ENCODE data around the gene POT1.
A peak's percentile ranks its signal among the peaks of the same experiment; 100 is the strongest.

POT1 gene

DNA sequence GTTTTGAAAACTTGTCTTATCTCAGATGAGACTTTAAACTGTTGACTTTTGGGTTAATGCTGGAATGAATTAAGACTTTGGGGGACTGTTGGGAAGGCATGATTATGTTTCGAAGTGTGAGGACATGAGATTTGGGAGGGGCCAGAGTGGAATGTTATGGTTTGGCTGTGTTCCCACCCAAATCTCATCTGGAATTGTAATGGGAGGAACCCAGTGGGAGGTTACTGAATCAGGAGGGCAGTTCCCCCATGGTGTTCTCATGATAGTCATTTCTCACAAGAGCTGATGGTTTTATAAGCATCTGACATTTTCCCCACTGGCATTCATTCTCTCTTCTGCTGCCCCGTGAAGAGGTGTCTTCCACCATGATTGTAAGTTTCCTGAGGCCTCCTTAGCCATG is 13.8 kb upstream of the POT1 start:
- no peak overlapping the region for H3K23ac ChIP-seq (ENCODE audit: low read depth, low read length, poor library complexity)
- H3K14ac ChIP-seq (ENCODE audit: low read length) = no peak overlapping the region
- no peak overlapping the region for H2BK15ac ChIP-seq (ENCODE audit: low read length)
- no peaks in the 10 kb centered on the region for H3K36me3 ChIP-seq (replicated peaks in 1 of 2; ENCODE audit: control insufficient read depth in 2 of 2, insufficient read depth in 2 of 2, low read length in 2 of 2)
- no peak overlapping the region for H2AFZ ChIP-seq (ENCODE audit: low read length)
- no peaks in the 10 kb centered on the region for H3K4me1 ChIP-seq (ENCODE audit: control insufficient read depth in 2 of 2, insufficient read depth in 1 of 2, low read depth in 1 of 2, low read length in 2 of 2)
- WGBS, 2 donors (ENCODE audit: extremely low coverage in 2 of 2, insufficient read length in 2 of 2, insufficient replicate concordance in 1 of 2) = no CpG with 5 or more reads among the region's 2 CpGs
- no peaks in the 10 kb centered on the region for H3K79me1 ChIP-seq (ENCODE audit: low read depth, low read length)
- H2BK5ac ChIP-seq (ENCODE audit: low read length) = no peak overlapping the region
- DNase-seq (ENCODE audit: low spot score) = no peak
- H3K9me3 ChIP-seq (replicated peaks in 1 of 2; ENCODE audit: control insufficient read depth in 2 of 2, insufficient read depth in 1 of 2, low read depth in 1 of 2, low read length in 2 of 2) = no peaks in the 10 kb centered on the region
- H3K27ac ChIP-seq (replicated peaks; ENCODE audit: low read length) = no peak overlapping the region
- H3K4me3 ChIP-seq (ENCODE audit: low read length in 2 of 2) = no peak overlapping the region
- no peak overlapping the region for H2BK12ac ChIP-seq (ENCODE audit: low read length)
- no peak overlapping the region for H2AK5ac ChIP-seq (ENCODE audit: low read depth, low read length)
- H3K4me2 ChIP-seq (ENCODE audit: insufficient read depth, low read length, poor library complexity, severe bottlenecking) = no peak overlapping the region
- no peak overlapping the region for H3K18ac ChIP-seq (ENCODE audit: low read length)
- H3K9ac ChIP-seq (ENCODE audit: low read depth, low read length, poor library complexity) = no peak overlapping the region
- no peak overlapping the region for H2BK120ac ChIP-seq (ENCODE audit: low read depth, low read length)
- H4K91ac ChIP-seq (ENCODE audit: low read depth, low read length, poor library complexity) = no peak overlapping the region
- H3K27me3 ChIP-seq (ENCODE audit: control insufficient read depth in 3 of 3, insufficient read depth in 3 of 3, low read depth in 1 of 3, low read length in 3 of 3) = no peaks in the 10 kb centered on the region
- no peak overlapping the region for H3K4ac ChIP-seq (ENCODE audit: low read length)
- no peak overlapping the region for H4K8ac ChIP-seq (ENCODE audit: low read depth, low read length)

DNA sequence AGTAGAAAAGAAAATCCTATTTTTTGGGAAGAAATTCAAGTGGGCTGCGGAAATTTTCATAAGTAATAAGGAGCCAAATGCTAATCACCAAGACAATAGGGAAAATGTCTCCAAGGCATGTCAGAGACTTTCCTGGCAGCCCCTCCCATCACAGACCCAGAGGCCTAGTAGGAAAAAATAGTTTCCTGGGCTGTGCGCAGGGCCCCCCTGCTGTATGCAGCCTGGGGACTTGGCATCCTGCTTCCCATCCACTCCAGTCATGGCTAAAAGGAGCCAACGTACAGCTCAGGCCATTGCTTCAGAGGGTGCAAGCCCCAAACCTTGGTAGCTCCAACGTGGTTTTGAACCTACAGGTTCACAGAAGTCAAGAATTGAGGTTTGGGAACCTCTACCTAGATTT is 12.8 kb upstream of the POT1 start:
- H3K4me3 ChIP-seq (ENCODE audit: low read length in 2 of 2) = no peak overlapping the region
- no peak overlapping the region for H2BK120ac ChIP-seq (ENCODE audit: low read depth, low read length)
- H3K14ac ChIP-seq (ENCODE audit: low read length) = no peak overlapping the region
- H3K4ac ChIP-seq (ENCODE audit: low read length) = no peak overlapping the region
- H3K9me3 ChIP-seq (replicated peaks in 1 of 2; ENCODE audit: control insufficient read depth in 2 of 2, insufficient read depth in 1 of 2, low read depth in 1 of 2, low read length in 2 of 2) = no peaks in the 10 kb centered on the region
- no peaks in the 10 kb centered on the region for H3K4me1 ChIP-seq (ENCODE audit: control insufficient read depth in 2 of 2, insufficient read depth in 1 of 2, low read depth in 1 of 2, low read length in 2 of 2)
- no peak overlapping the region for H2AK5ac ChIP-seq (ENCODE audit: low read depth, low read length)
- H3K9ac ChIP-seq (ENCODE audit: low read depth, low read length, poor library complexity) = no peak overlapping the region
- no peak overlapping the region for H2BK15ac ChIP-seq (ENCODE audit: low read length)
- DNase-seq (ENCODE audit: low spot score) = no peak
- H3K18ac ChIP-seq (ENCODE audit: low read length) = no peak overlapping the region
- no peak overlapping the region for H2BK5ac ChIP-seq (ENCODE audit: low read length)
- H4K91ac ChIP-seq (ENCODE audit: low read depth, low read length, poor library complexity) = no peak overlapping the region
- H3K23ac ChIP-seq (ENCODE audit: low read depth, low read length, poor library complexity) = no peak overlapping the region
- H3K27ac ChIP-seq (replicated peaks; ENCODE audit: low read length) = no peak overlapping the region
- H3K36me3 ChIP-seq (replicated peaks in 1 of 2; ENCODE audit: control insufficient read depth in 2 of 2, insufficient read depth in 2 of 2, low read length in 2 of 2) = no peaks in the 10 kb centered on the region
- H4K8ac ChIP-seq (ENCODE audit: low read depth, low read length) = no peak overlapping the region
- no peak overlapping the region for H2BK12ac ChIP-seq (ENCODE audit: low read length)
- H3K27me3 ChIP-seq (ENCODE audit: control insufficient read depth in 3 of 3, insufficient read depth in 3 of 3, low read depth in 1 of 3, low read length in 3 of 3) = no peaks in the 10 kb centered on the region
- no peaks in the 10 kb centered on the region for H3K79me1 ChIP-seq (ENCODE audit: low read depth, low read length)
- H2AFZ ChIP-seq (ENCODE audit: low read length) = peak overlapping the region; percentile 41
- WGBS, 2 donors (ENCODE audit: extremely low coverage in 2 of 2, insufficient read length in 2 of 2, insufficient replicate concordance in 1 of 2) = no CpG with 5 or more reads among the region's 4 CpGs
- H3K4me2 ChIP-seq (ENCODE audit: insufficient read depth, low read length, poor library complexity, severe bottlenecking) = no peak overlapping the region

DNA sequence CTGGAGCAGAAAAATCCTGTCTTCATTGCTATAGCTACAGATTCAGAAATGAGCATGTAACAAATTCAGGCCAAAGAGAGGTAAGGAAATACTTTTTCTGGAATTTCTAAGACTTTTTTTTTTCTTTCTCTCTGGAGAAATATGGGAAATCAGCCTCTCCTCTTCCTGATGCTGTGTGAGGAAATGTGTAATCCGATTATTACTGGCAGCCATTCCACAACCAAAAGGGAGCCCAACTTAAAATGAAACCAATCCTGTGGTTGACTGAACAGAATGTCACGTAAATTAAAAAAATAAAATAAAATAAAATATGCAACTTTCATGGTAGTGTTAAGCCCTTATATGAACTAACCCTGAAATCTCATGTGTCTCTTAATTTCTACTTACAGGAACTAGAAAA is 10.7 kb upstream of the POT1 start:
- no peaks in the 10 kb centered on the region for H3K27me3 ChIP-seq (ENCODE audit: control insufficient read depth in 3 of 3, insufficient read depth in 3 of 3, low read depth in 1 of 3, low read length in 3 of 3)
- H3K79me1 ChIP-seq (ENCODE audit: low read depth, low read length) = no peaks in the 10 kb centered on the region
- H3K4me3 ChIP-seq (ENCODE audit: low read length in 2 of 2) = no peak overlapping the region
- no peak overlapping the region for H2AK5ac ChIP-seq (ENCODE audit: low read depth, low read length)
- H3K27ac ChIP-seq (replicated peaks; ENCODE audit: low read length) = no peak overlapping the region
- no peak overlapping the region for H2AFZ ChIP-seq (ENCODE audit: low read length)
- no peak overlapping the region for H3K9ac ChIP-seq (ENCODE audit: low read depth, low read length, poor library complexity)
- H2BK12ac ChIP-seq (ENCODE audit: low read length) = no peak overlapping the region
- no peaks in the 10 kb centered on the region for H3K9me3 ChIP-seq (replicated peaks in 1 of 2; ENCODE audit: control insufficient read depth in 2 of 2, insufficient read depth in 1 of 2, low read depth in 1 of 2, low read length in 2 of 2)
- no peak overlapping the region for H3K4me2 ChIP-seq (ENCODE audit: insufficient read depth, low read length, poor library complexity, severe bottlenecking)
- no peaks in the 10 kb centered on the region for H3K4me1 ChIP-seq (ENCODE audit: control insufficient read depth in 2 of 2, insufficient read depth in 1 of 2, low read depth in 1 of 2, low read length in 2 of 2)
- WGBS, 2 donors (ENCODE audit: extremely low coverage in 2 of 2, insufficient read length in 2 of 2, insufficient replicate concordance in 1 of 2) = no CpG with 5 or more reads among the region's 2 CpGs
- H3K14ac ChIP-seq (ENCODE audit: low read length) = no peak overlapping the region
- no peak overlapping the region for H2BK5ac ChIP-seq (ENCODE audit: low read length)
- no peak overlapping the region for H3K23ac ChIP-seq (ENCODE audit: low read depth, low read length, poor library complexity)
- H3K4ac ChIP-seq (ENCODE audit: low read length) = no peak overlapping the region
- no peaks in the 10 kb centered on the region for H3K36me3 ChIP-seq (replicated peaks in 1 of 2; ENCODE audit: control insufficient read depth in 2 of 2, insufficient read depth in 2 of 2, low read length in 2 of 2)
- H2BK15ac ChIP-seq (ENCODE audit: low read length) = no peak overlapping the region
- no peak overlapping the region for H3K18ac ChIP-seq (ENCODE audit: low read length)
- H2BK120ac ChIP-seq (ENCODE audit: low read depth, low read length) = no peak overlapping the region
- no peak for DNase-seq (ENCODE audit: low spot score)
- no peak overlapping the region for H4K91ac ChIP-seq (ENCODE audit: low read depth, low read length, poor library complexity)
- no peak overlapping the region for H4K8ac ChIP-seq (ENCODE audit: low read depth, low read length)

DNA sequence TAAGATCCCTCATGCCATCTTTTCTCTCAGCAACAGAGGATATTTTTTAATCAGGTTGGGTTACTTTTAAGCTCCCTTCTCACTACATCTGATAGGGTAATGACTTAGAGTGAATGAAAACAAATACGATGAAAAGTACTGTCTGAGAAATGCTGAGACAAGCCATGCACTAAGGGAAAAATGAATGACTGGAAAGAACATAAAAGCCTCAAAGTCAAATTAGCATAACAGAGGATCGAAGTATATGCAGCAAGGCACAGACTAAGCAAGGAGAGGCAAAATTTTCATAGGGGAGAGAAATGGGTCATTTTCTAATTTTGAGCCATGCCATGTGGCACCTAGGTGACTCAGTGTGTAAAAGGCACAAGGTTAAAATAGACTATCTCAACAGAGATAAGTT is 8.5 kb upstream of the POT1 start:
- Histone ChIP-seq H2BK15ac (ENCODE audit: low read length) (no peak overlapping the region), H3K27me3 (ENCODE audit: control insufficient read depth in 3 of 3, insufficient read depth in 3 of 3, low read depth in 1 of 3, low read length in 3 of 3) (no peaks in the 10 kb centered on the region), H4K91ac (ENCODE audit: low read depth, low read length, poor library complexity) (no peak overlapping the region), H2BK12ac (ENCODE audit: low read length) (no peak overlapping the region), H3K14ac (ENCODE audit: low read length) (no peak overlapping the region), H3K4me2 (ENCODE audit: insufficient read depth, low read length, poor library complexity, severe bottlenecking) (no peak overlapping the region), H3K4me1 (ENCODE audit: control insufficient read depth in 2 of 2, insufficient read depth in 1 of 2, low read depth in 1 of 2, low read length in 2 of 2) (no peaks in the 10 kb centered on the region), H3K4me3 (ENCODE audit: low read length in 2 of 2) (no peak overlapping the region), H2BK5ac (ENCODE audit: low read length) (no peak overlapping the region), H3K23ac (ENCODE audit: low read depth, low read length, poor library complexity) (no peak overlapping the region), H2AFZ (ENCODE audit: low read length) (no peak overlapping the region), H3K9me3 (replicated peaks in 1 of 2; ENCODE audit: control insufficient read depth in 2 of 2, insufficient read depth in 1 of 2, low read depth in 1 of 2, low read length in 2 of 2) (no peaks in the 10 kb centered on the region), H4K8ac (ENCODE audit: low read depth, low read length) (no peak overlapping the region), H3K79me1 (ENCODE audit: low read depth, low read length) (no peaks in the 10 kb centered on the region), H3K36me3 (replicated peaks in 1 of 2; ENCODE audit: control insufficient read depth in 2 of 2, insufficient read depth in 2 of 2, low read length in 2 of 2) (no peaks in the 10 kb centered on the region), H3K4ac (ENCODE audit: low read length) (no peak overlapping the region), H2AK5ac (ENCODE audit: low read depth, low read length) (no peak overlapping the region), H3K27ac (replicated peaks; ENCODE audit: low read length) (no peak overlapping the region), H3K18ac (ENCODE audit: low read length) (no peak overlapping the region), H2BK120ac (ENCODE audit: low read depth, low read length) (no peak overlapping the region), H3K9ac (ENCODE audit: low read depth, low read length, poor library complexity) (no peak overlapping the region)
- DNase-seq (ENCODE audit: low spot score) = no peak
- WGBS, 2 donors (ENCODE audit: extremely low coverage in 2 of 2, insufficient read length in 2 of 2, insufficient replicate concordance in 1 of 2) = no CpG with 5 or more reads among the region's 2 CpGs

Data from neuronal stem cell (in vitro differentiated cells).